GM18858 (cell line): Measurements from ENCODE around the gene SIGLEC10.
A peak's percentile ranks its signal among the peaks of the same experiment; 100 is the strongest.

Experiments used
- ATAC-seq: cut with Tn5 transposase; IDR thresholded peaks from one replicate; pipeline ENCODE4 v1.9.1; 2021; ENCODE audit not compliant: unreplicated experiment

Gene SIGLEC10

GRCh38 chr19:51366389-51367254 is 50.8 kb downstream of the SIGLEC10 start:
- peak; percentile 41 for ATAC-seq

- ATAC-seq = no peak
Measured at GRCh38 chr19:51365965-51366388, 51.5 kb downstream of the SIGLEC10 start, which contains the start of gene ETFB. Gene ETFB, minus strand, starts transcription at chr19:51366388. Its CDS starts 62 bp downstream, at chr19:51366326.

GRCh38 chr19:51365211-51365964 is 52.1 kb downstream of the SIGLEC10 start:
- ATAC-seq = no peak

GRCh38 chr19:51364200-51365106 is 53.0 kb downstream of the SIGLEC10 start:
- ATAC-seq = no peak

- ATAC-seq = no peak
Measured at GRCh38 chr19:51361239-51361638, 56.2 kb downstream of the SIGLEC10 start.
